ENCODE measurements around the gene AATK. TPM values are rescaled to one million over a fixed set of nuclear protein-coding genes. Genes with fewer than 3 reads are reported as not detected.
A peak's percentile ranks its signal among the peaks of the same experiment; 100 is the strongest.

The AATK gene
- total RNA-seq, 4 donors from 2014 or later = 4.1 to 17.6 (median 7.4) TPM

DNA sequence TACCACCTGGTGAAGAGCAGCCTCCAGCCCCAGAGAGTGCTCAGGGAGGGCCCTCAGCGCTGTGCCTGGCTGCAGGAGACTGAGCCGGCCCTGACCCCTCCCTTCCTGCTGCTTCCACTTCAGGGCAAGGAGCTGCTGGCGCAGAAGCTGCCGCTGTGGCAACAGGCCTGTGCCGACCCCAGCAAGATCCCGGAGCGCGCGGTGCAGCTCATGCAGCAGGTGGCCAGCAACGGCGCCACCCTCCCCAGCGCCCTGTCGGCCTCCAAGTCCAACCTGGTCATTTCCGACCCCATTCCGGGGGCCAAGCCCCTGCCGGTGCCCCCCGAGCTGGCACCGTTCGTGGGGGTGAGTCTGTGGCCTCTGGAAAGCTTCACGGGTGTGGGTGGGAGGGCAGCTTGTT is 62.6 kb downstream of the AATK start:
- Histone ChIP-seq H3K9me3 (no peaks in the 10 kb centered on the region), H3K4me3 (replicated peaks in 1 of 3) (no peak overlapping the region), H3K27me3 (no peaks in the 10 kb centered on the region), H3K36me3 (peaks cover 15 to 16% of the 10 kb centered on the region in 2 donors), H3K4me1 (no peaks in the 10 kb centered on the region), H3K27ac (no peak overlapping the region)
- DNase-seq = no peak
- no peak for TF ChIP-seq POLR2A (IDR thresholded peaks at IDR 0.05)
- TF ChIP-seq, protein P1, sequence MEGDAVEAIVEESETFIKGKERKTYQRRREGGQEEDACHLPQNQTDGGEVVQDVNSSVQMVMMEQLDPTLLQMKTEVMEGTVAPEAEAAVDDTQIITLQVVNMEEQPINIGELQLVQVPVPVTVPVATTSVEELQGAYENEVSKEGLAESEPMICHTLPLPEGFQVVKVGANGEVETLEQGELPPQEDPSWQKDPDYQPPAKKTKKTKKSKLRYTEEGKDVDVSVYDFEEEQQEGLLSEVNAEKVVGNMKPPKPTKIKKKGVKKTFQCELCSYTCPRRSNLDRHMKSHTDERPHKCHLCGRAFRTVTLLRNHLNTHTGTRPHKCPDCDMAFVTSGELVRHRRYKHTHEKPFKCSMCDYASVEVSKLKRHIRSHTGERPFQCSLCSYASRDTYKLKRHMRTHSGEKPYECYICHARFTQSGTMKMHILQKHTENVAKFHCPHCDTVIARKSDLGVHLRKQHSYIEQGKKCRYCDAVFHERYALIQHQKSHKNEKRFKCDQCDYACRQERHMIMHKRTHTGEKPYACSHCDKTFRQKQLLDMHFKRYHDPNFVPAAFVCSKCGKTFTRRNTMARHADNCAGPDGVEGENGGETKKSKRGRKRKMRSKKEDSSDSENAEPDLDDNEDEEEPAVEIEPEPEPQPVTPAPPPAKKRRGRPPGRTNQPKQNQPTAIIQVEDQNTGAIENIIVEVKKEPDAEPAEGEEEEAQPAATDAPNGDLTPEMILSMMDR (IDR thresholded peaks at IDR 0.05) = no peak
- 95% methylated on average over 14 of the region's 20 CpGs; no CpG with 5 or more reads in 1 of the 2 donors for WGBS, 2 donors
- intact Hi-C loops (cut with DNase I) = loop anchor here (5.0 to 10.0 kb wide), 2 partner anchors 81 to 679 kb away; no protein-coding TSS in a partner anchor

DNA sequence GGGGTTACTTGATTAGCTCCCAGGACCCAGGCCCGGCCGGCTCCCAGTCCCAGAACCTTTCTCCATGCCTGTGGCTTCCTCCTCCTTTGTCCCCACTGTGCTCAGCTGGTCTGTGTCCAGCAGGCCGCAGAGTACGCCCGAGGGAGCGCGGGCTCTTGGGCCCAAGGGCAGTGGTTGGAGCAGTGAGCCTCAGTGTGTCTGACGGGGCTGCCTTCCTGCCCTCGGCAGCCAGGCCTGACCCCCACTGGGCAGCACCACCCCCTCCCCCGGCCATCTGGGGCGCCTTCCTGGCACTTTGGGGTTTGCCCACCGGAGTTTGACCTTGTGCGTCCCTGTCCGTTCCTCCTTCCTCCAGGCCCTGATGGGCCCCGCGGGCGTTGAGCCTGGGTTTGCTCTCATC is 63.2 kb downstream of the AATK start:
- peaks cover 0 to 2% of the 10 kb centered on the region in 2 donors for H3K4me1 ChIP-seq
- no peaks in the 10 kb centered on the region for H3K27me3 ChIP-seq
- no peak overlapping the region for H3K27ac ChIP-seq
- H3K4me3 ChIP-seq (replicated peaks in 1 of 3) = no peak overlapping the region
- H3K9me3 ChIP-seq = no peaks in the 10 kb centered on the region
- DNase-seq = no peak
- intact Hi-C loops (cut with DNase I) = loop anchor here (5.0 to 10.0 kb wide), 2 partner anchors 81 to 678 kb away; no protein-coding TSS in a partner anchor
- 89 to 96% methylated on average over 11 to 13 of the region's 17 CpGs for WGBS, 2 donors
- no peak for TF ChIP-seq POLR2A (IDR thresholded peaks at IDR 0.05)
- TF ChIP-seq, protein P1 (IDR thresholded peaks at IDR 0.05) = no peak
- peaks cover 15 to 16% of the 10 kb centered on the region in 2 donors for H3K36me3 ChIP-seq

DNA sequence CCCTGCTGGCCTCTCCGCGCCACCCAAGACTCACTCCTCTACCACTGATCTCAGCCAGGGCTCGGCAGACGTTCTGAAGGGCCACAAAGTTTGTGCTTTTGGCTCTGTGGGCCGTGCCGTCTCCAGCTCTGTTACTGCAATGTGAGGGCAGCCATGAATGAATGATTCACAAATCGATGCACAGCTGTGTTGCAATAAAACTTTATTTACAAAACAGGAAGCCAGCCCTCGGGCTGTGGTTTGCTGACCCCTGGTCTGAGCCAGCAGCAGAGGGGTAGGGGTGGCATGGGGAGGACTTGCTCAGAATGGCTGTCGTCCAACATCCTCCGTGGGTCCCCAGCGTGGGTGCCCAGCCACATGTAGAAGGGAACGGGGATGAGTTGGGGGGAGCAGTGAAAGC is 63.7 kb downstream of the AATK start:
- intact Hi-C loops (cut with DNase I) = loop anchor here (5.0 to 10.0 kb wide), 2 partner anchors 80 to 678 kb away; no protein-coding TSS in a partner anchor
- no peak overlapping the region for H3K27ac ChIP-seq
- DNase-seq = no peak
- H3K4me1 ChIP-seq = peaks cover 0 to 8% of the 10 kb centered on the region in 2 donors
- H3K4me3 ChIP-seq (replicated peaks in 1 of 3) = no peak overlapping the region
- 88 to 92% methylated on average over 10 to 11 of the region's 12 CpGs for WGBS, 2 donors
- H3K27me3 ChIP-seq = no peaks in the 10 kb centered on the region
- peaks cover 15 to 16% of the 10 kb centered on the region in 2 donors for H3K36me3 ChIP-seq
- no peaks in the 10 kb centered on the region for H3K9me3 ChIP-seq
- no peak for TF ChIP-seq POLR2A (IDR thresholded peaks at IDR 0.05)
- TF ChIP-seq, protein P1 (IDR thresholded peaks at IDR 0.05) = no peak

DNA sequence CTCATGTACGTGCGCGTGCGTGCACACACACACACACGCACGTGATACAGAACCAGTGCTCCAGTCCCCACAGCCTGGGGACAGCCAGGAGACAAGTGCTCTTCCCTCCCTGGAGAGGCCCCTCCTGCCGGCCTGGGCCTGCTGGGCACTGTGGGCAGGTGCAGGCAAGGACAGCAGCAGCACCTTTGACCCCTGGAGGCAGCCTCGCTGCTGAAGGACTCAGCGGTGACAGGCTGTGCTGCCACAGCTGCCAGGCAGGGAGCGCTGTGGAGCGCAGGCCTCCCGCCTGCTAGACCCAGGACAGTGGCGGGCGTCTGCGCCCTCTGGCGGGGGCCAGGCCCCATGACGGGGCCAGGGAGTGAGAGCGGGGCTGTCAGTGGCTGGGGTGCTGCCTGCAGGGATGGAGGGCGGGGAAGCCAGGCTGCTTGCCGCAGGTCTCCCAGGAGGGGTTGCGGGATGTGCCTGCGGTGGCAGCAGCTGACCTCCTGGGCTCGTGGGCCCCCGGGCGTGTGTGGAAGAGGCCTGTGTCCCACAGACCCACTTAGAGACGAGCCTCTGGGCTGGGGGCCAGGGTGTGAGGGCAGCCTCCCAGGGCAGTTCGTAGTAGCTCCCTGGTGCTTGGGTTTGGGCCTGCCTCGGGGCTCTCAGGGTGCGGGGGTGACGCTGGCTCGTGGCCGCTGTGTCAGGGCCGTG is 64.3 kb downstream of the AATK start:
- no peaks in the 10 kb centered on the region for H3K9me3 ChIP-seq
- no peak overlapping the region for H3K4me3 ChIP-seq (replicated peaks in 1 of 3)
- 67 to 94% methylated on average over 6 to 12 of the region's 33 CpGs for WGBS, 2 donors
- H3K36me3 ChIP-seq = peaks cover 15 to 16% of the 10 kb centered on the region in 2 donors
- H3K27ac ChIP-seq = no peak overlapping the region
- no peaks in the 10 kb centered on the region for H3K27me3 ChIP-seq
- intact Hi-C loops (cut with DNase I) = loop anchor here (5.0 to 10.0 kb wide), 2 partner anchors 79 to 677 kb away; no protein-coding TSS in a partner anchor
- TF ChIP-seq POLR2A (IDR thresholded peaks at IDR 0.05) = no peak
- TF ChIP-seq, protein P1 (IDR thresholded peaks at IDR 0.05) = peak; percentile 96 to 100 (median 100)
- peaks cover 6 to 13% of the 10 kb centered on the region in 2 donors for H3K4me1 ChIP-seq
- peak; percentile 77 to 83 for DNase-seq

DNA sequence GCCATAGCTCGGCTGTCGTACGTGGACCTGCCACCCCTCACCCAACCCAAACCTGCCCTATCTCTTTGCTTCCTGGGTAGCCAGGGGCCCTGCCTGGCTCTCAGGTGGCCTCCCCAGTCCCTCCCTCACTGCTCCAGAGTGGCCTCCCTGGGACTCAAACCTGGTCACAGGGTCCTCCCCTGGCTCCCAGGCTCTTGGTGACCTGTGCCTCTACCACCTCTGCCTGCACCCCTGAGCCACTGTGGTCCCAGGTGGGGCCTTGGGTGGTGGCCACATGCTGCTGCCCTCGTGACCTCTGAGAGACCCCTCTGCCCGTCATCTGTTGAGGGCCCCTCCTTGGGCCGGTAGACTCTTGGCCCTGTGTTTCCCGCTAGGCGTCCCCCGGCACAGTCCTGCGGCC is 65.4 kb downstream of the AATK start:
- Histone ChIP-seq H3K27ac (no peak overlapping the region), H3K36me3 (peaks cover 15 to 16% of the 10 kb centered on the region in 2 donors)
- WGBS, 2 donors = 91 to 96% methylated on average over 10 of the region's 10 CpGs

More for the DNA sequence above, 65.4 kb downstream of the AATK start:
- TF ChIP-seq POLR2A (IDR thresholded peaks at IDR 0.05) = no peak
- TF ChIP-seq, protein P1 (IDR thresholded peaks at IDR 0.05) = no peak
- peaks cover 16 to 24% of the 10 kb centered on the region in 2 donors for H3K4me1 ChIP-seq
- no peaks in the 10 kb centered on the region for H3K27me3 ChIP-seq
- DNase-seq = no peak
- intact Hi-C loops (cut with DNase I) = loop anchor here (5.0 to 10.0 kb wide), 2 partner anchors 78 to 676 kb away; no protein-coding TSS in a partner anchor
- H3K4me3 ChIP-seq (replicated peaks in 1 of 3) = no peak overlapping the region
- no peaks in the 10 kb centered on the region for H3K9me3 ChIP-seq

Measured in thyroid gland (tissue), 4 donors.